ENCODE results near the gene RAP2C. TPM values are rescaled to one million over a fixed set of nuclear protein-coding genes. Genes with fewer than 3 reads are reported as not detected.
A peak's percentile ranks its signal among the peaks of the same experiment; 100 is the strongest.

Gene RAP2C
- 100 to 1,000 TPM in 1 of 4 donors, 10 to 100 TPM in 2, 1 to 10 TPM in 1; 7.0 to 143 (median 38.4) TPM for total RNA-seq

- no peaks in the 10 kb centered on the region for H3K27me3 ChIP-seq
- WGBS, 2 donors (ENCODE audit: low coverage in 1 of 2): 10% methylated on average over 6 of the region's 6 CpGs; no CpG with 5 or more reads in 1 of the 2 donors
- H3K36me3 ChIP-seq: no peaks in the 10 kb centered on the region
- intact Hi-C loops (cut with DNase I; ENCODE audit: low total_unique reads) (no loop called here), in situ Hi-C loops (cut with MboI; ENCODE audit: low pct_ligation_motif_present in 1 of 4, low pct_unique_long_range_greater_than_20kb in 1 of 4, low sequenced_read_pairs in 3 of 4) (loop anchor here in 1 of 4 donors (25.0 kb wide), 1 partner anchor 382 kb away; no protein-coding TSS in a partner anchor)
- H3K9me3 ChIP-seq: no peaks in the 10 kb centered on the region
- H3K4me3 ChIP-seq: peak within 1 kb of the TSS; percentile 34 to 92 (median 79)
- H3K27ac ChIP-seq: peak within 1 kb of the TSS; percentile 95 to 99 (median 98)
- H3K4me1 ChIP-seq: peaks cover 4 to 19% (median 5%) of the 10 kb centered on the region in 4 donors
- TF ChIP-seq, protein P1, sequence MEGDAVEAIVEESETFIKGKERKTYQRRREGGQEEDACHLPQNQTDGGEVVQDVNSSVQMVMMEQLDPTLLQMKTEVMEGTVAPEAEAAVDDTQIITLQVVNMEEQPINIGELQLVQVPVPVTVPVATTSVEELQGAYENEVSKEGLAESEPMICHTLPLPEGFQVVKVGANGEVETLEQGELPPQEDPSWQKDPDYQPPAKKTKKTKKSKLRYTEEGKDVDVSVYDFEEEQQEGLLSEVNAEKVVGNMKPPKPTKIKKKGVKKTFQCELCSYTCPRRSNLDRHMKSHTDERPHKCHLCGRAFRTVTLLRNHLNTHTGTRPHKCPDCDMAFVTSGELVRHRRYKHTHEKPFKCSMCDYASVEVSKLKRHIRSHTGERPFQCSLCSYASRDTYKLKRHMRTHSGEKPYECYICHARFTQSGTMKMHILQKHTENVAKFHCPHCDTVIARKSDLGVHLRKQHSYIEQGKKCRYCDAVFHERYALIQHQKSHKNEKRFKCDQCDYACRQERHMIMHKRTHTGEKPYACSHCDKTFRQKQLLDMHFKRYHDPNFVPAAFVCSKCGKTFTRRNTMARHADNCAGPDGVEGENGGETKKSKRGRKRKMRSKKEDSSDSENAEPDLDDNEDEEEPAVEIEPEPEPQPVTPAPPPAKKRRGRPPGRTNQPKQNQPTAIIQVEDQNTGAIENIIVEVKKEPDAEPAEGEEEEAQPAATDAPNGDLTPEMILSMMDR (IDR thresholded peaks at IDR 0.05): peak; percentile 44 to 59 (median 47)
- TF ChIP-seq EP300 (IDR thresholded peaks at IDR 0.05; ENCODE audit: low read depth): no peak
- peak; percentile 62 for TF ChIP-seq POLR2A (IDR thresholded peaks at IDR 0.05)
- TF ChIP-seq POLR2AphosphoS5 (IDR thresholded peaks at IDR 0.05): peak; percentile 36 to 76 (median 72)
- DNase-seq: peak; percentile 82
Observed at GRCh38 chrX:132219343-132219768, at the start of gene RAP2C. Gene RAP2C, minus strand, starts transcription at chrX:132219447. Its CDS starts 2,179 bp downstream, at chrX:132217268.

DNA sequence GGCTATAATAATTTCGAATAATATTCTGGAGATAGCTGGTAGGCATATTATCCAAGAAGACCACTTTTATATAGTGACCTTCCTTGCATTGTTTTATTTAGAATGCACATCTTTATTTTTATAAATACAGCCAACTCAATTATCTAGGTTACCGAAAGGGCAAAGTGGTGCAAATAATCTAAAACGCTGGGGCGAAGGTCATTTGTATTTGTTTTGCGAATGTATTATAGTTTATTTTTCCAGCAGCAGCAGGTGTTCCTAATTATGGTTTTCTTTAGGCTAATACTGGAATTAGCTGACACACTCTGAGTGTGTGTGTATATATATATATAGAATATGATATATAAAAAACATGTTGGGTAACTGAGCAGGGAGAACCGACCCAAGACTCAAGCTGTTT is 48.1 kb upstream of the RAP2C start:
- 40 to 72% methylated on average over 6 of the region's 6 CpGs for WGBS, 2 donors (ENCODE audit: low coverage in 1 of 2)
- no peaks in the 10 kb centered on the region for H3K27me3 ChIP-seq
- TF ChIP-seq, protein P1 (IDR thresholded peaks at IDR 0.05): no peak
- no peak for TF ChIP-seq EP300 (IDR thresholded peaks at IDR 0.05; ENCODE audit: low read depth)
- no peak for TF ChIP-seq POLR2A (IDR thresholded peaks at IDR 0.05)
- TF ChIP-seq POLR2AphosphoS5 (IDR thresholded peaks at IDR 0.05): no peak
- no peak for DNase-seq
- in situ Hi-C loops (cut with MboI; ENCODE audit: low pct_ligation_motif_present in 1 of 4, low pct_unique_long_range_greater_than_20kb in 1 of 4, low sequenced_read_pairs in 3 of 4): no loop called here
- no peaks in the 10 kb centered on the region for H3K9me3 ChIP-seq
- no peaks in the 10 kb centered on the region for H3K4me1 ChIP-seq
- H3K27ac ChIP-seq: no peak overlapping the region
- H3K36me3 ChIP-seq: no peaks in the 10 kb centered on the region
- H3K4me3 ChIP-seq: no peak overlapping the region
- intact Hi-C loops (cut with DNase I; ENCODE audit: low total_unique reads): no loop called here

DNA sequence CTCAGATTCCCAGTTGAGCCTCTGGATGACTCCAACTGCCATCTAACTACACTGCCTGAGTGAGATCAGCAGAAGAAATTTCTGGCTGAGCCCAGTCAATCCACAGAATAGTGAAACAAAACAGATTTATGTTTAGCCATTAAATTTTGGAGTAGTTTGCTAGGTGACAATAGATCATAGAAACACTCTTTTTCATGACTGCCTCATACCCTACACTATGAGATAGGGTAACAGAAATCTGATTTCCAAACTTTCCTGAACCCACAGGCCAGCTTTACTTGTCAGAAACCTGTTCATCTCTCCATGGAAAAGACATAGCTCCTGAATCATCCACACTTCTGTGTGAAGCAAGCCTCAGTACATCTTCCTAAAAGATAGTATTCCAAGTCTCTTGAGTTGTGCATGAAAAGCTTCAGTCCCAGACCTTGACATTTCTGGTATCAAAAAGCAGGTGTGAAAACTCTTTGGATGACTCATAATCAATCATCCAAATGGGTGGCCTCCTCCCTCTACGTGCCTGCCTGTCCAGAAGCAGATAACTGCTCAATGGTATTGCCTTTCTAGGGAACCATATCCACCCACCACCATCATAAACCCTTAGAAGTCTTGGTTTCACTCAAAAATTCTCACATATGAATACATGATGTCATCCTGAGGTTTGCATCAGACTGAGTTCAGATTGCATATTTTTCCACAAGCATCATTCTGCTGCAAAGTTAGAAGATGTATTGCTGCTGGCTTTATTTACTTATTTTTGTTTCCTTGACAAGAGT is 47.5 kb upstream of the RAP2C start:
- no peaks in the 10 kb centered on the region for H3K36me3 ChIP-seq
- no peak for TF ChIP-seq POLR2A (IDR thresholded peaks at IDR 0.05)
- TF ChIP-seq EP300 (IDR thresholded peaks at IDR 0.05; ENCODE audit: low read depth): no peak
- TF ChIP-seq POLR2AphosphoS5 (IDR thresholded peaks at IDR 0.05): no peak
- TF ChIP-seq, protein P1 (IDR thresholded peaks at IDR 0.05): no peak
- 24% methylated on average over 1 of the region's 1 CpG; no CpG with 5 or more reads in 1 of the 2 donors for WGBS, 2 donors (ENCODE audit: low coverage in 1 of 2)
- no peak overlapping the region for H3K4me3 ChIP-seq
- H3K4me1 ChIP-seq: no peaks in the 10 kb centered on the region
- H3K27me3 ChIP-seq: no peaks in the 10 kb centered on the region
- no peak for DNase-seq
- intact Hi-C loops (cut with DNase I; ENCODE audit: low total_unique reads): no loop called here
- in situ Hi-C loops (cut with MboI; ENCODE audit: low pct_ligation_motif_present in 1 of 4, low pct_unique_long_range_greater_than_20kb in 1 of 4, low sequenced_read_pairs in 3 of 4): no loop called here
- H3K9me3 ChIP-seq: no peaks in the 10 kb centered on the region
- H3K27ac ChIP-seq: no peak overlapping the region

GRCh38 chrX:132263127-132263526 is 43.9 kb upstream of the RAP2C start:
- in situ Hi-C loops (cut with MboI; ENCODE audit: low pct_ligation_motif_present in 1 of 4, low pct_unique_long_range_greater_than_20kb in 1 of 4, low sequenced_read_pairs in 3 of 4): no loop called here

More at GRCh38 chrX:132263127-132263526, 43.9 kb upstream of the RAP2C start:
- no peak for DNase-seq
- Histone ChIP-seq H3K27ac (no peak overlapping the region), H3K27me3 (no peaks in the 10 kb centered on the region), H3K36me3 (no peaks in the 10 kb centered on the region), H3K4me3 (no peak overlapping the region), H3K9me3 (no peaks in the 10 kb centered on the region), H3K4me1 (no peaks in the 10 kb centered on the region)
- 84 to 97% methylated on average over 3 of the region's 3 CpGs for WGBS, 2 donors (ENCODE audit: low coverage in 1 of 2)
- intact Hi-C loops (cut with DNase I; ENCODE audit: low total_unique reads): no loop called here
- TF ChIP-seq EP300 (IDR thresholded peaks at IDR 0.05; ENCODE audit: low read depth) (no peak), POLR2AphosphoS5 (IDR thresholded peaks at IDR 0.05) (no peak), POLR2A (IDR thresholded peaks at IDR 0.05) (no peak)
- TF ChIP-seq, protein P1 (IDR thresholded peaks at IDR 0.05): no peak

Measured in transverse colon (tissue), 4 donors.